Heart right ventricle (tissue), 16 donors: Measurements from ENCODE around the gene EBNA1BP2. TPM values are rescaled to one million over a fixed set of nuclear protein-coding genes. Genes with fewer than 3 reads are reported as not detected.
A peak's percentile ranks its signal among the peaks of the same experiment; 100 is the strongest.

Source experiments
- ATAC-seq, 8 donors: fragments of 200-7000 bp; cut with Tn5 transposase; one replicate each; pipeline ENCODE4 v1.9.1; 2020; ENCODE audit warnings: mild to moderate bottlenecking in 8 of 8, moderate library complexity in 8 of 8, moderate number of reproducible peaks in 1 of 8
- DNase-seq, 2 donors: peaks; one replicate each; pipeline ENCODE4 v3.0.0-alpha.2; 2020
- H3K27ac ChIP-seq, 10 donors: fragments of 200-600 bp; sonication (generic) in 2 of 10; one replicate each; pipeline versions ENCODE4 v1.5.0 to v1.8.0; 2020 to 2022; ENCODE audit warnings: mild to moderate bottlenecking in 3 of 10
- H3K27me3 ChIP-seq, 7 donors: fragments of 200-600 bp; one replicate each; pipeline ENCODE4 v1.8.0; 2021 to 2022; ENCODE audit warnings: mild to moderate bottlenecking in 2 of 7
- H3K36me3 ChIP-seq, 9 donors: fragments of 200-600 bp; sonication (generic) in 1 of 9; one replicate each; pipeline versions ENCODE4 v1.5.0 to v1.8.0; 2020 to 2022; ENCODE audit warnings: mild to moderate bottlenecking in 2 of 9
- H3K4me1 ChIP-seq, 9 donors: fragments of 200-600 bp; sonication (generic) in 1 of 9; one replicate each; pipeline versions ENCODE4 v1.5.0 to v1.8.0; 2020 to 2022; ENCODE audit warnings: mild to moderate bottlenecking in 4 of 9
- H3K4me3 ChIP-seq, 10 donors: fragments of 200-600 bp; sonication (generic) in 2 of 10; one replicate each; pipeline versions ENCODE4 v1.5.0 to v1.8.0; 2020 to 2022; ENCODE audit warnings: mild to moderate bottlenecking in 7 of 10, moderate library complexity in 2 of 10
- H3K9me3 ChIP-seq, 11 donors: fragments of 200-600 bp in 10 of 11; sonication (generic) in 2 of 11; one replicate each; pipeline versions ENCODE4 v1.5.0 to v1.8.0; 2013 to 2022; ENCODE audit warnings: mild to moderate bottlenecking in 2 of 11, control low read depth in 1 of 11, moderate library complexity in 1 of 11
- CTCF ChIP-seq, 9 donors: fragments of 200-600 bp; sonication (generic) in 2 of 9; IDR thresholded peaks; one replicate each; pipeline versions ENCODE4 v1.5.0 to v1.8.0; 2021 to 2022; ENCODE audit warnings: antibody characterized with exemption in 9 of 9, mild to moderate bottlenecking in 5 of 9, moderate library complexity in 1 of 9
- WGBS, 2 donors: extraction: QIAGEN DNeasy Blood & Tissue Kit; methylation state at CpG; one replicate each; pipeline ENCODE4 v1.1.7; 2013; ENCODE audit warnings: inconsistent platforms in 1 of 2; 5-methylcytosine and 5-hydroxymethylcytosine counted together
- intact Hi-C, 10 donors: fragments of 100-400 bp; cut with DNase I; formaldehyde crosslinking; loops; one replicate each; pipeline versions ENCODE4 v1.11.1 to v1.14.2; 2022
- polyA plus RNA-seq, 2 donors: library from polyadenylated mRNA; stranded (reverse); fragments of 200-250 nt; gene quantifications; one replicate each; pipeline ENCODE4 v1.2.3, GENCODE V29; 2013
- total RNA-seq, 10 donors: library from RNA; stranded (reverse); fragmentation: NEBNext Ultra II Directional in 3 of 10; extraction: Animal tissue kit (Norgen Biotek cat#: 25700) in 3 of 10; gene quantifications; one replicate each; pipeline versions ENCODE4 v1.2.1 to v1.2.4, GENCODE V29; 2021 to 2023
- donor health status: Arrhythmogenic right ventricular cardiomyopathy.
- donor health status: ischemic (EF 13 %, LVEDD 7.1; RV severe dilation, severe dysfunction).
- donor health status: healthy with polysubstance abuse.
- donor health status: DM: no; HTN: yes; CAD: no.
- donor health status: DM: no; HTN: no; CAD: no.
- donor health status: ischemic (EF 25% LVEDD 6.9; RV normal size, moderate dysfunction).
- donor health status: ischemic (EF 25% LVEDD 5.7; RV mildly dilated, moderate dysfunction).
- donor health status: healthy.
- donor health status: DM: yes; HTN: yes; CAD: no.
- donor health status: Ischemic cardiomyopathy.
- donor health status: ischemic (EF 35%, LVEDD 5.7; RV mildly dilated, moderate dysfunction).
- donor health status: nonischemic (EF 11% LVEDD 7.7; RV severe dilation, severe dysfunction).
- donor health status: DM: yes; HTN: yes; CAD: no.
- donor health status: PGD.
- donor health status: ischemic (EF 29% LVEDD 5.4; RV normal size, mild dysfunction).
- donor health status: nonischemic (EF 23%, LVEDD 6.1; RV moderate dilation, normal function).

EBNA1BP2 gene
- total and polyA plus RNA-seq, 12 donors: 18.8 to 121 (median 25.9) TPM

GRCh38 chr1:43172527-43172972 lies 460 bp upstream of the EBNA1BP2 start:
- Histone ChIP-seq H3K36me3 (peaks cover 0 to 32% (median 13%) of the 10 kb centered on the region in 9 donors), H3K27ac (peak overlapping the region in 1 of 10 donors; percentile 73), H3K27me3 (peaks cover 0 to 23% (median 0%) of the 10 kb centered on the region in 7 donors), H3K9me3 (no peaks in the 10 kb centered on the region), H3K4me3 (peak overlapping the region; percentile 77 to 99 (median 88)), H3K4me1 (peaks cover 0 to 21% (median 16%) of the 10 kb centered on the region in 9 donors)
- 1 to 2% methylated on average over 15 to 20 of the region's 20 CpGs for WGBS, 2 donors
- TF ChIP-seq CTCF (IDR thresholded peaks at IDR 0.05): no peak
- ATAC-seq: peak; percentile 96 to 99 (median 98)
- intact Hi-C loops: no loop called here
- DNase-seq: peak; percentile 86 to 92

GRCh38 chr1:43171312-43171875 lies 696 bp downstream of the EBNA1BP2 start:
- Histone ChIP-seq H3K9me3 (no peaks in the 10 kb centered on the region), H3K4me3 (peak overlapping the region; percentile 77 to 99 (median 88)), H3K27ac (peak overlapping the region in 6 of 10 donors; percentile 55 to 76 (median 64)), H3K27me3 (peaks cover 0 to 16% (median 0%) of the 10 kb centered on the region in 7 donors), H3K4me1 (peaks cover 0 to 21% (median 16%) of the 10 kb centered on the region in 9 donors), H3K36me3 (peaks cover 0 to 44% (median 24%) of the 10 kb centered on the region in 9 donors)
- DNase-seq (no peak), ATAC-seq (no peak)
- intact Hi-C loops: no loop called here
- no peak for TF ChIP-seq CTCF (IDR thresholded peaks at IDR 0.05)
- WGBS, 2 donors: 21 to 23% methylated on average over 17 of the region's 17 CpGs

GRCh38 chr1:43165765-43166164 lies 6.3 kb downstream of the EBNA1BP2 start:
- no peak for ATAC-seq
- Histone ChIP-seq H3K4me1 (peaks cover 0 to 5% (median 0%) of the 10 kb centered on the region in 9 donors), H3K4me3 (no peak overlapping the region), H3K27ac (no peak overlapping the region), H3K36me3 (peaks cover 0 to 87% (median 41%) of the 10 kb centered on the region in 9 donors), H3K9me3 (no peaks in the 10 kb centered on the region), H3K27me3 (no peaks in the 10 kb centered on the region)
- no peak for TF ChIP-seq CTCF (IDR thresholded peaks at IDR 0.05)
- WGBS, 2 donors: 93 to 98% methylated on average over 5 of the region's 5 CpGs
- intact Hi-C loops: no loop called here
- DNase-seq: no peak

- Histone ChIP-seq H3K9me3 (no peaks in the 10 kb centered on the region), H3K36me3 (peaks cover 0 to 82% (median 41%) of the 10 kb centered on the region in 9 donors), H3K4me3 (no peak overlapping the region), H3K4me1 (no peaks in the 10 kb centered on the region), H3K27ac (no peak overlapping the region), H3K27me3 (no peaks in the 10 kb centered on the region)
- WGBS, 2 donors: 93 to 94% methylated on average over 3 of the region's 3 CpGs
- no peak for ATAC-seq
- intact Hi-C loops: no loop called here
- TF ChIP-seq CTCF (IDR thresholded peaks at IDR 0.05): no peak
- DNase-seq: no peak
These were observed 6.9 kb downstream of the EBNA1BP2 start for GRCh38 chr1:43165162-43165561.
